ENCODE data around the gene KCNT2. TPM values are rescaled to one million over a fixed set of nuclear protein-coding genes. Genes with fewer than 3 reads are reported as not detected.

Gene KCNT2
- polyA plus RNA-seq, 1 of the 3 experiments (the other 2 are of a cell fraction) = 0.56 TPM

DNA sequence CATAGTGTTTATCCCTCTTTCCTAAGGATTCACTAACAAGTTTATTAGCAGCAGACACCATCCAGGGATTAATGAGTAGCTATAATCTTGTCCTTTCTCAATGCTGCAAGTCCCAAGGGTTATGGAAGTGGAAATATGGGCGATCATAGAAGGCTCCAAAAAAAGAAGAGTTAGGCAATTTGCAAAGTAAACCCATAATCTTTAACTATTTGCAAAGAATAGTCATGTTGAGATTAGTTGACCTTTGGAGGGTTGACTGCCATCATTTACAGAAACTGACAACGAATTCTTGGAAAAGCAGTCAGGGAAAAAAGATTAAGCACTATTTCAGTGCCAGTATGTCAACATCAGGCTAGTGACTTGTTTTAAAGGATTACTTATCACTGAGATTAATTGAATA, 169.9 kb downstream of the KCNT2 start:
- 85% methylated on average over 2 of the region's 2 CpGs for WGBS (ENCODE audit: low lambda C conversion rate)
- DNase-seq = no peak
- no peaks in the 10 kb centered on the region for H3K27me3 ChIP-seq (ENCODE audit: insufficient read depth)
- no peaks in the 10 kb centered on the region for H3F3A ChIP-seq (replicated peaks; ENCODE audit: insufficient read depth)
- H3K4me1 ChIP-seq (ENCODE audit: control insufficient read depth in 1 of 2, insufficient read depth in 2 of 2, low read depth in 1 of 2, low read length in 1 of 2) = no peaks in the 10 kb centered on the region
- no peak overlapping the region for H3K4me2 ChIP-seq
- H3K27ac ChIP-seq (ENCODE audit: low read depth in 2 of 2, low read length in 1 of 2) = no peak overlapping the region
- H3K9me2 ChIP-seq = no peaks in the 10 kb centered on the region
- no peak overlapping the region for H3K9ac ChIP-seq
- no peaks in the 10 kb centered on the region for H3K79me2 ChIP-seq (ENCODE audit: insufficient read depth)
- no peak for TF ChIP-seq TCF12 (IDR thresholded peaks at IDR 0.05)
- no peak for TF ChIP-seq FOXJ3 (CRISPR knock-in tag; IDR thresholded peaks at IDR 0.05)
- TF ChIP-seq NRF1 (IDR thresholded peaks at IDR 0.05; ENCODE audit: low read depth, low read length) = no peak
- TF ChIP-seq SIN3A (IDR thresholded peaks at IDR 0.05; ENCODE audit: borderline replicate concordance, low read depth, low read length) = no peak
- TF ChIP-seq IRF3 (IDR thresholded peaks at IDR 0.05; ENCODE audit: low read depth, low read length) = no peak
- no peak for TF ChIP-seq MXI1 (IDR thresholded peaks at IDR 0.05; ENCODE audit: low read depth, low read length)
- no peak for TF ChIP-seq GATA2 (CRISPR knock-in tag; IDR thresholded peaks at IDR 0.05)
- TF ChIP-seq MEF2A (IDR thresholded peaks at IDR 0.05; ENCODE audit: borderline replicate concordance, low read depth) = no peak
- TF ChIP-seq, protein P1, sequence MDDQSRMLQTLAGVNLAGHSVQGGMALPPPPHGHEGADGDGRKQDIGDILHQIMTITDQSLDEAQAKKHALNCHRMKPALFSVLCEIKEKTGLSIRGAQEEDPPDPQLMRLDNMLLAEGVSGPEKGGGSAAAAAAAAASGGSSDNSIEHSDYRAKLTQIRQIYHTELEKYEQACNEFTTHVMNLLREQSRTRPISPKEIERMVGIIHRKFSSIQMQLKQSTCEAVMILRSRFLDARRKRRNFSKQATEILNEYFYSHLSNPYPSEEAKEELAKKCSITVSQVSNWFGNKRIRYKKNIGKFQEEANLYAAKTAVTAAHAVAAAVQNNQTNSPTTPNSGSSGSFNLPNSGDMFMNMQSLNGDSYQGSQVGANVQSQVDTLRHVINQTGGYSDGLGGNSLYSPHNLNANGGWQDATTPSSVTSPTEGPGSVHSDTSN (IDR thresholded peaks at IDR 0.05) = no peak
- TF ChIP-seq CHD2 (IDR thresholded peaks at IDR 0.05; ENCODE audit: low read length, partially characterized antibody) = no peak
- TF ChIP-seq NFIC (IDR thresholded peaks at IDR 0.05; ENCODE audit: borderline replicate concordance) = no peak
- TF ChIP-seq MAX (IDR thresholded peaks at IDR 0.05; ENCODE audit: low read depth) = no peak
- H3K36me3 ChIP-seq (replicated peaks in 1 of 2; ENCODE audit: control insufficient read depth in 1 of 2, insufficient read depth in 2 of 2, low read length in 1 of 2) = no peaks in the 10 kb centered on the region
- ChIA-PET CTCF (interaction anchor here (0.9 kb wide), 1 partner anchor 9 kb away, joined by 4 read pairs; no protein-coding TSS in a partner anchor), POLR2A (no interaction called here)
- H4K20me1 ChIP-seq (ENCODE audit: insufficient read depth) = no peaks in the 10 kb centered on the region
- H3K4me3 ChIP-seq (ENCODE audit: low read depth in 2 of 2, low read length in 1 of 2) = no peak overlapping the region
- no peak overlapping the region for H2AFZ ChIP-seq (ENCODE audit: low read depth)
- no peaks in the 10 kb centered on the region for H3K9me3 ChIP-seq

GRCh38 chr1:196437671-196438070, 170.6 kb downstream of the KCNT2 start:
- ChIA-PET POLR2A (no interaction called here), CTCF (interaction anchor here (0.9 kb wide), 1 partner anchor 9 kb away, joined by 4 read pairs; no protein-coding TSS in a partner anchor)
- no peak for TF ChIP-seq EZH2phosphoT487 (IDR thresholded peaks at IDR 0.05; ENCODE audit: borderline replicate concordance, low read depth)
- TF ChIP-seq RFX5 (IDR thresholded peaks at IDR 0.05; ENCODE audit: low read length) = no peak
- TF ChIP-seq RXRA (IDR thresholded peaks at IDR 0.05; ENCODE audit: borderline replicate concordance, low read depth) = no peak
- TF ChIP-seq, protein P1 (IDR thresholded peaks at IDR 0.05) = no peak
- TF ChIP-seq USF2 (IDR thresholded peaks at IDR 0.05; ENCODE audit: borderline replicate concordance, low read depth, low read length) = no peak
- TF ChIP-seq TEAD4 (IDR thresholded peaks at IDR 0.05; ENCODE audit: borderline replicate concordance, insufficient read depth) = no peak
- TF ChIP-seq, protein P2, sequence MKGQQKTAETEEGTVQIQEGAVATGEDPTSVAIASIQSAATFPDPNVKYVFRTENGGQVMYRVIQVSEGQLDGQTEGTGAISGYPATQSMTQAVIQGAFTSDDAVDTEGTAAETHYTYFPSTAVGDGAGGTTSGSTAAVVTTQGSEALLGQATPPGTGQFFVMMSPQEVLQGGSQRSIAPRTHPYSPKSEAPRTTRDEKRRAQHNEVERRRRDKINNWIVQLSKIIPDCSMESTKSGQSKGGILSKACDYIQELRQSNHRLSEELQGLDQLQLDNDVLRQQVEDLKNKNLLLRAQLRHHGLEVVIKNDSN (IDR thresholded peaks at IDR 0.05; ENCODE audit: borderline replicate concordance, low read depth) = no peak
- TF ChIP-seq YY1 (IDR thresholded peaks at IDR 0.05; ENCODE audit: low read depth) = no peak
- TF ChIP-seq FOXM1 (IDR thresholded peaks at IDR 0.05; ENCODE audit: low read depth) = no peak
- no peaks in the 10 kb centered on the region for H3K79me2 ChIP-seq (ENCODE audit: insufficient read depth)
- H3K9me2 ChIP-seq = no peaks in the 10 kb centered on the region
- no peak for DNase-seq
- H3K9ac ChIP-seq = no peak overlapping the region
- no peak overlapping the region for H3K4me2 ChIP-seq
- H3K4me3 ChIP-seq (ENCODE audit: low read depth in 2 of 2, low read length in 1 of 2) = no peak overlapping the region
- H3K36me3 ChIP-seq (replicated peaks in 1 of 2; ENCODE audit: control insufficient read depth in 1 of 2, insufficient read depth in 2 of 2, low read length in 1 of 2) = no peaks in the 10 kb centered on the region
- H3K4me1 ChIP-seq (ENCODE audit: control insufficient read depth in 1 of 2, insufficient read depth in 2 of 2, low read depth in 1 of 2, low read length in 1 of 2) = no peaks in the 10 kb centered on the region
- H3K9me3 ChIP-seq = no peaks in the 10 kb centered on the region
- no peak overlapping the region for H3K27ac ChIP-seq (ENCODE audit: low read depth in 2 of 2, low read length in 1 of 2)
- no peak overlapping the region for H2AFZ ChIP-seq (ENCODE audit: low read depth)
- H3F3A ChIP-seq (replicated peaks; ENCODE audit: insufficient read depth) = no peaks in the 10 kb centered on the region
- no peaks in the 10 kb centered on the region for H3K27me3 ChIP-seq (ENCODE audit: insufficient read depth)
- H4K20me1 ChIP-seq (ENCODE audit: insufficient read depth) = no peaks in the 10 kb centered on the region
